SU-DHL-6 (cell line): ENCODE measurements around the gene HRH4.

Source experiments
- H2AFZ ChIP-seq: fragments of 200-600 bp; sonication (generic); 2 replicates; pipeline ENCODE4 v1.6.1; 2014; ENCODE audit warnings: low read depth, mild to moderate bottlenecking, moderate library complexity, mixed read lengths, antibody characterized with exemption, low read length; ENCODE audit not compliant: severe bottlenecking
- H3F3A ChIP-seq: fragments of 200-600 bp; shearing (Covaris generic); 2 replicates; pipeline ENCODE4 v1.6.0; 2016; ENCODE audit warnings: antibody characterized with exemption, mild to moderate bottlenecking; ENCODE audit not compliant: insufficient read depth
- H3K27ac ChIP-seq: fragments of 200-600 bp; sonication (generic); 2 replicates; pipeline ENCODE4 v1.5.1; 2016; ENCODE audit warnings: low read depth, mild to moderate bottlenecking, low read length, moderate library complexity, mixed read lengths
- H3K27me3 ChIP-seq: fragments of 200-600 bp; sonication (generic), shearing (Covaris generic); 2 replicates; pipeline ENCODE4 v1.6.0; 2014; ENCODE audit warnings: mild to moderate bottlenecking, low read length
- H3K36me3 ChIP-seq: fragments of 200-600 bp; sonication (generic); 2 replicates; pipeline ENCODE4 v1.6.1; 2014; ENCODE audit warnings: mild to moderate bottlenecking, low read length, mixed read lengths
- H3K4me2 ChIP-seq: fragments of 300-600, 200-600 bp; shearing (Covaris generic), sonication (generic); 2 replicates; pipeline ENCODE4 v1.6.0; 2014; ENCODE audit warnings: low read length, low read depth, mild to moderate bottlenecking; ENCODE audit not compliant: poor library complexity, severe bottlenecking
- H3K4me3 ChIP-seq: fragments of 200-600 bp; sonication (generic); 2 replicates; pipeline ENCODE4 v1.5.1; 2014; ENCODE audit warnings: antibody characterized with exemption, low read length, mild to moderate bottlenecking, mixed read lengths; ENCODE audit not compliant: insufficient read depth, poor library complexity, severe bottlenecking
- H3K79me2 ChIP-seq: fragments of 200-600 bp; sonication (generic); 2 replicates; pipeline ENCODE4 v1.6.1; 2014; ENCODE audit warnings: mild to moderate bottlenecking, low read length, moderate library complexity; ENCODE audit not compliant: insufficient read depth
- H3K9ac ChIP-seq: fragments of 200-600 bp; sonication (generic); 2 replicates; pipeline ENCODE4 v1.7.0; 2014; ENCODE audit warnings: mild to moderate bottlenecking, low read length
- H3K9me2 ChIP-seq: fragments of 200-600 bp; sonication (generic); replicated peaks from 2 replicates; pipeline ENCODE4 v1.6.1; 2014; ENCODE audit warnings: low read length; ENCODE audit not compliant: insufficient read depth
- H3K9me3 ChIP-seq: fragments of 200-600 bp; sonication (generic); 2 replicates; pipeline ENCODE4 v1.6.1; 2014; ENCODE audit warnings: low read length, mixed read lengths; ENCODE audit not compliant: insufficient read depth
- H4K20me1 ChIP-seq: fragments of 200-600 bp; sonication (generic); 2 replicates; pipeline ENCODE4 v1.6.1; 2014; ENCODE audit warnings: low read depth, mild to moderate bottlenecking, antibody characterized with exemption, low read length, moderate library complexity, mixed read lengths
- CTCF ChIP-seq: fragments of 200-600 bp; sonication (generic); IDR thresholded peaks from one replicate; pipeline ENCODE4 v1.5.1; 2017; ENCODE audit warnings: antibody characterized with exemption, mild to moderate bottlenecking, low read length, moderate library complexity; ENCODE audit not compliant: insufficient read depth, poor library complexity, severe bottlenecking
- EZH2phosphoT487 ChIP-seq: fragments of 200-600 bp; sonication (generic), shearing (Covaris generic); conservative IDR thresholded peaks from 2 replicates; pipeline ENCODE4 v1.6.1; 2018; ENCODE audit warnings: mild to moderate bottlenecking, antibody characterized with exemption, low read length, moderate library complexity, mixed read lengths

Gene HRH4

GRCh38 chr18:24482821-24483220 is 22.4 kb downstream of the HRH4 start:
- H3K9me3 ChIP-seq = no peaks in the 10 kb centered on the region
- H3K79me2 ChIP-seq = no peaks in the 10 kb centered on the region
- no peaks in the 10 kb centered on the region for H3K9me2 ChIP-seq
- no peak overlapping the region for H3K4me3 ChIP-seq
- H4K20me1 ChIP-seq = no peaks in the 10 kb centered on the region
- no peaks in the 10 kb centered on the region for H3K36me3 ChIP-seq
- no peak overlapping the region for H3K27ac ChIP-seq
- H3K9ac ChIP-seq = no peak overlapping the region
- no peaks in the 10 kb centered on the region for H3K27me3 ChIP-seq
- no peaks in the 10 kb centered on the region for H3F3A ChIP-seq
- TF ChIP-seq EZH2phosphoT487 (no peak), CTCF (no peak)
- H2AFZ ChIP-seq = no peak overlapping the region
- no peak overlapping the region for H3K4me2 ChIP-seq

- no peak overlapping the region for H2AFZ ChIP-seq
- no peaks in the 10 kb centered on the region for H4K20me1 ChIP-seq
- no peak overlapping the region for H3K4me2 ChIP-seq
- H3K9me3 ChIP-seq = no peaks in the 10 kb centered on the region
- H3K27me3 ChIP-seq = no peaks in the 10 kb centered on the region
- H3F3A ChIP-seq = no peaks in the 10 kb centered on the region
- TF ChIP-seq EZH2phosphoT487 = no peak
- no peak for TF ChIP-seq CTCF
- no peak overlapping the region for H3K9ac ChIP-seq
- no peak overlapping the region for H3K4me3 ChIP-seq
- H3K79me2 ChIP-seq = no peaks in the 10 kb centered on the region
- H3K9me2 ChIP-seq = no peaks in the 10 kb centered on the region
- no peak overlapping the region for H3K27ac ChIP-seq
- H3K36me3 ChIP-seq = no peaks in the 10 kb centered on the region
Measured at GRCh38 chr18:24485681-24486080, 25.2 kb downstream of the HRH4 start.

- Histone ChIP-seq H3K4me2 (no peak overlapping the region), H3K27me3 (no peaks in the 10 kb centered on the region), H3K9ac (no peak overlapping the region), H2AFZ (no peak overlapping the region), H3K36me3 (no peaks in the 10 kb centered on the region), H3K4me3 (no peak overlapping the region), H3K9me3 (no peaks in the 10 kb centered on the region), H4K20me1 (no peaks in the 10 kb centered on the region), H3F3A (peaks cover 2% of the 10 kb centered on the region; the same call in 1 of the 2 replicates), H3K27ac (no peak overlapping the region), H3K79me2 (no peaks in the 10 kb centered on the region), H3K9me2 (no peaks in the 10 kb centered on the region)
- TF ChIP-seq CTCF (no peak), EZH2phosphoT487 (no peak)
Measured at GRCh38 chr18:24486684-24487083, 26.2 kb downstream of the HRH4 start.
